Left ventricle myocardium inferior (tissue), 1 donor: ENCODE data around the gene NEDD4L. TPM values are rescaled to one million over a fixed set of nuclear protein-coding genes. Genes with fewer than 3 reads are reported as not detected.

Experiments
- DNase-seq: peaks from one replicate; pipeline ENCODE4 v3.0.0-alpha.2; 2020
- H3K27ac ChIP-seq: fragments of 200-600 bp; replicated peaks from 2 replicates; pipeline ENCODE4 v1.8.0; 2021
- H3K27me3 ChIP-seq: fragments of 200-600 bp; 2 replicates; pipeline ENCODE4 v1.8.0; 2021; ENCODE audit warnings: low read depth
- H3K36me3 ChIP-seq: fragments of 200-600 bp; 2 replicates; pipeline ENCODE4 v1.8.0; 2021
- H3K4me1 ChIP-seq: fragments of 200-600 bp; 2 replicates; pipeline ENCODE4 v1.8.0; 2021
- H3K4me3 ChIP-seq: fragments of 200-600 bp; 2 replicates; pipeline ENCODE4 v1.8.0; 2021; ENCODE audit warnings: mild to moderate bottlenecking, moderate library complexity
- H3K9me3 ChIP-seq: fragments of 200-600 bp; replicated peaks from 2 replicates; pipeline ENCODE4 v1.8.0; 2021
- intact Hi-C: fragments of 100-400 bp; cut with micrococcal nuclease; formaldehyde crosslinking; loops from one replicate; pipeline ENCODE4 v1.11.0; 2022
- total RNA-seq: library from RNA; stranded (reverse); fragmentation: NEBNext Ultra II Directional; extraction: Animal tissue kit (Norgen Biotek cat#: 25700); gene quantifications from one replicate; pipeline ENCODE4 v1.2.1, GENCODE V29; 2021
- TF ChIP-seq, protein P1 (sequence below): fragments of 200-600 bp; IDR thresholded peaks from 2 replicates; pipeline ENCODE4 v1.8.0; 2021; ENCODE audit warnings: antibody characterized with exemption, mild to moderate bottlenecking, borderline replicate concordance
- donor health status: DM: no; HTN: yes; CAD: no; lungs with severe emphysema.

NEDD4L gene
- total RNA-seq, 1 donor from 2014 or later = 45.8 TPM

DNA sequence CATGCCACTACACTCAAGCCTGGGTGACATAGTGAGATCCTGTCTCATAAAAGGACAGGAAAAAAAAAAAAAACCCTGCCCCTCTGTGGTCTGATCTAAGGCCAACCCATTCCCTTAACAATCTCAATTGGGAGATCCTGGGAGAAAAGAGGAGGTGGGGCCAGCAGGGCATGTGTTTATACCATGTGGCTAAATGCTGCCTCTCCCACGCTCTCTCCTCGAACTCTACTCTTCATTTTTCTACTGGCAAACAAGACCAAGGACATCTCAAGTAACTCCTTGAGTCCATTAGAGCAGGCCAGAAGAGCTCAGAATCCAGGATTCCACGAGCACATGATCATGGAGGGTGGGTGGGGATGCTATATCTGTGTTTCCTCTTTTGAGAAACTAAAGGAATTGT lies 16.7 kb upstream of the NEDD4L start:
- H3K27ac ChIP-seq = no peak overlapping the region
- TF ChIP-seq, protein P1, sequence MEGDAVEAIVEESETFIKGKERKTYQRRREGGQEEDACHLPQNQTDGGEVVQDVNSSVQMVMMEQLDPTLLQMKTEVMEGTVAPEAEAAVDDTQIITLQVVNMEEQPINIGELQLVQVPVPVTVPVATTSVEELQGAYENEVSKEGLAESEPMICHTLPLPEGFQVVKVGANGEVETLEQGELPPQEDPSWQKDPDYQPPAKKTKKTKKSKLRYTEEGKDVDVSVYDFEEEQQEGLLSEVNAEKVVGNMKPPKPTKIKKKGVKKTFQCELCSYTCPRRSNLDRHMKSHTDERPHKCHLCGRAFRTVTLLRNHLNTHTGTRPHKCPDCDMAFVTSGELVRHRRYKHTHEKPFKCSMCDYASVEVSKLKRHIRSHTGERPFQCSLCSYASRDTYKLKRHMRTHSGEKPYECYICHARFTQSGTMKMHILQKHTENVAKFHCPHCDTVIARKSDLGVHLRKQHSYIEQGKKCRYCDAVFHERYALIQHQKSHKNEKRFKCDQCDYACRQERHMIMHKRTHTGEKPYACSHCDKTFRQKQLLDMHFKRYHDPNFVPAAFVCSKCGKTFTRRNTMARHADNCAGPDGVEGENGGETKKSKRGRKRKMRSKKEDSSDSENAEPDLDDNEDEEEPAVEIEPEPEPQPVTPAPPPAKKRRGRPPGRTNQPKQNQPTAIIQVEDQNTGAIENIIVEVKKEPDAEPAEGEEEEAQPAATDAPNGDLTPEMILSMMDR = no peak
- intact Hi-C loops = no loop called here

DNA sequence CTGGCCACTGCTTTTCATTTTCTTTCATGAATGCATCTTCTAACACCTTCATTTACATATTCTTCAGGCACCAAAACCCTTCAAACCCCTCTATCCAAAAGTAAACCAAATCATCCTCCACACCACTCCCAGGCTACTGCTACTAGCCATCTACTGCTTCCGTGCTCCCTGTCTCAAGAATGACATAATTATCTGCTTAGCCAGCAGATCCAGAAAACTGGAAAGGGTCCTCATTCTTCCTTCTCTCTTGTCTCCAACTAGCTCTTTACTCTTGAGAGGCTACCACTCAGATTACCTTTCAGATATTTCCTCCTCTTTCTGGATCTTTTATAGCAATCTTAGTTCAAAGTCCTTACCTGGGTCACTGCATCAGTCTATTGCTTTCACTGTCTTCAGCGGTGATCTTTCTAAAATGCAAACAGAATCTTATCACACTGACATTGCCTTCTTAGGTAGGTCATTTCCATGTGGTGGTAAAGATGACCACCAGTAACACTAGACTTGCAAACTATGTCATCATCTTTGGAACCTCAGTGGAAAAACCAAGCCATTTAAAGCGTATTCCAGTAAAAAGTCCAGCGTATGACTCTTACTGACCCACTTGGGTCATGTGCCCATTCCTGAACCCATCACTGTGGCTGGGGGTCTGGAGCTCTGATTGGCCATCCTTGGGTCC lies 15.8 kb upstream of the NEDD4L start:
- peaks cover 44% of the 10 kb centered on the region for H3K27me3 ChIP-seq
- TF ChIP-seq, protein P1 = no peak
- no peaks in the 10 kb centered on the region for H3K36me3 ChIP-seq
- no peak overlapping the region for H3K4me3 ChIP-seq
- DNase-seq = no peak
- intact Hi-C loops = no loop called here
- H3K4me1 ChIP-seq = no peaks in the 10 kb centered on the region
- H3K27ac ChIP-seq = no peak overlapping the region
- H3K9me3 ChIP-seq = no peaks in the 10 kb centered on the region

More for the DNA sequence above, 16.7 kb upstream of the NEDD4L start:
- Histone ChIP-seq H3K9me3 (no peaks in the 10 kb centered on the region), H3K4me3 (no peak overlapping the region), H3K36me3 (no peaks in the 10 kb centered on the region), H3K4me1 (no peaks in the 10 kb centered on the region), H3K27me3 (peaks cover 35% of the 10 kb centered on the region)
- DNase-seq = no peak

DNA sequence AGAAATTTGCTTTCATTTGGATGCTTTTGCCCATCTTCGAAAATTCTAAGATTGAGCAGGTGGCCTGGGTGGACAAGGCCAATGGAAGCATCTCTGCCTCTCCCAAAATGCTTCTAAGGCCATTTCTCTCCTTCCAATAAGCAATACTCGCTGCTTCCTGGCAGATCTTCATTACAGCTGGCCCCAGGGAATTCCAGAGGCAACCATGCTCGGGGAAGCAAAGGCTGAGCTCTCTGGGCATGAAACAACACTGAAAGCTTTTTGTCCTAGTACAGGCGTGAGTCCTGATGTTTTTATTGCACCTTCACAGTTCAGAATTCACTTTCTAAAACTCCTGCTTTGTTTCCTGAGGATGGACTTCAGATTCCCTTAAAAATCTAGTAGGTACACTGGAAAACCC lies 11.8 kb upstream of the NEDD4L start:
- intact Hi-C loops = no loop called here
- Histone ChIP-seq H3K9me3 (no peaks in the 10 kb centered on the region), H3K36me3 (no peaks in the 10 kb centered on the region), H3K4me1 (no peaks in the 10 kb centered on the region), H3K4me3 (no peak overlapping the region), H3K27ac (no peak overlapping the region), H3K27me3 (peaks cover 61% of the 10 kb centered on the region)
- TF ChIP-seq, protein P1 = no peak
- DNase-seq = no peak

GRCh38 chr18:58033216-58033615 lies 10.8 kb upstream of the NEDD4L start:
- H3K4me1 ChIP-seq = no peaks in the 10 kb centered on the region
- TF ChIP-seq, protein P1 = no peak
- intact Hi-C loops = no loop called here
- H3K36me3 ChIP-seq = no peaks in the 10 kb centered on the region
- peaks cover 61% of the 10 kb centered on the region for H3K27me3 ChIP-seq
- no peak overlapping the region for H3K27ac ChIP-seq
- no peaks in the 10 kb centered on the region for H3K9me3 ChIP-seq
- no peak for DNase-seq
- H3K4me3 ChIP-seq = no peak overlapping the region

DNA sequence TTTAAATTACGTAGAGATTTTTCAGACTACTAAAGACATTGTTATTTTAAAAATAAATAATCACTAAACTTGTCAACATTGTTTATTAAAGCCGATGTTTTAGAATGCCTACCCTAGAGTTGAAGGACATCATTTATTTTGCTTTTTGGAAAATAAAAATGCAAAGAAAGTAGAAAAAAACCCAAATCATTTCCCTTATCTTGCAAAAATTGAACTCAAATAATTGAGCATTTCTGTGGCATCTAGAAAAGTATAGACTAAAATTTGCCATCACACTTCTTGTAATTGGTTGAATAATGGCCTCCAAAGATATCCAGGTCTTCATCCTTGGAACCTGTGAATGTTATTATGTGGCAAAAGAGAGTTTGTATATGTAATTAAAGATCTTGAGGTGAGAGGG lies 9.7 kb upstream of the NEDD4L start:
- Histone ChIP-seq H3K36me3 (no peaks in the 10 kb centered on the region), H3K9me3 (no peaks in the 10 kb centered on the region), H3K4me3 (no peak overlapping the region), H3K4me1 (no peaks in the 10 kb centered on the region), H3K27me3 (peaks cover 51% of the 10 kb centered on the region), H3K27ac (no peak overlapping the region)
- intact Hi-C loops = no loop called here
- TF ChIP-seq, protein P1 = no peak
- no peak for DNase-seq
